K562 (cell line): ENCODE data around the gene ARHGEF1. TPM values are rescaled to one million over a fixed set of nuclear protein-coding genes. Genes with fewer than 3 reads are reported as not detected.
A peak's percentile ranks its signal among the peaks of the same experiment; 100 is the strongest.

ENCODE experiments used
- ATAC-seq: fragments of 200-7000 bp; cut with Tn5 transposase; 3 replicates; pipeline ENCODE4 v1.9.1; 2020; ENCODE audit warnings: moderate library complexity
- Bru-seq: library from RNA; stranded (reverse); fragments of 400-500 nt; gene quantifications from one replicate; lab custom pipeline; 2021; lab: Mats Ljungman, UMichigan
- BruChase-seq, 2 experiments: library from RNA; stranded (reverse); fragments of 400-500 nt; gene quantifications; one replicate each; lab custom pipeline; 2021; lab: Mats Ljungman, UMichigan
- BruUV-seq: library from RNA; stranded (reverse); fragments of 400-500 nt; replicated peaks from 2 replicates; lab custom pipeline; 2021; lab: Mats Ljungman, UMichigan
- CTCF ChIA-PET: fragments of 300-600 bp; formaldehyde crosslinking; extraction: SDS; loops from one replicate; lab custom pipeline; 2021; ENCODE audit warnings: low intra/inter-chr PET ratio; lab: Yijun Ruan, JAX
- POLR2A ChIA-PET: fragments of 300-600, 350-650 bp; sonication (Branson Sonifier 250); formaldehyde crosslinking; extraction: SDS; loops from one replicate; lab custom pipeline; 2021; ENCODE audit warnings: antibody characterized with exemption, inconsistent platforms; lab: Yijun Ruan, JAX
- DNase-seq, 4 experiments: peaks; one replicate each; pipeline versions ENCODE4 v3.0.0 to v3.0.0-alpha.2; 2011 to 2018; ENCODE audit warnings: low spot score in 3 of 4, mixed read lengths in 3 of 4; ENCODE audit errors: extremely low read depth in 1 of 4
- FAIRE-seq: peaks from 2 replicates; lab custom pipeline; 2011; peaks lifted over from hg19 to GRCh38; lab: Jason Lieb, UNC
- H2AFZ ChIP-seq: 2 replicates; pipeline ENCODE4 v1.6.0; 2011; ENCODE audit warnings: low read depth, low read length, control low read depth, inconsistent platforms
- H3K27ac ChIP-seq: fragments of 200-600 bp; 3 replicates; pipeline ENCODE4 v1.8.0; 2011; ENCODE audit warnings: low read depth, mild to moderate bottlenecking, control low read depth, inconsistent platforms, low read length, moderate library complexity, mixed read lengths; ENCODE audit errors: extremely low read depth
- H3K27me3 ChIP-seq, 2 experiments: fragments of 300-600 bp in 1 of 2; 2 replicates in 1 of 2; 3 replicates in 1 of 2; pipeline versions ENCODE4 v1.6.0 to v1.8.0; 2011; ENCODE audit warnings: inconsistent platforms in 2 of 2, low read length in 2 of 2, mild to moderate bottlenecking in 1 of 2, mixed read lengths in 1 of 2, moderate library complexity in 1 of 2; ENCODE audit not compliant: control insufficient read depth in 2 of 2, insufficient read depth in 2 of 2
- H3K36me3 ChIP-seq: fragments of 300-600 bp; 3 replicates; pipeline ENCODE4 v1.8.0; 2011; ENCODE audit warnings: mild to moderate bottlenecking, low read length, inconsistent platforms; ENCODE audit not compliant: control insufficient read depth, insufficient read depth
- H3K4me1 ChIP-seq, 2 experiments: fragments of 200-600 bp in 1 of 2; replicated peaks in 1 of 2; 2 replicates in 1 of 2; 3 replicates in 1 of 2; pipeline versions ENCODE4 v1.5.1 to v1.8.0; 2011; ENCODE audit warnings: inconsistent platforms in 2 of 2, low read length in 2 of 2, mild to moderate bottlenecking in 1 of 2, mixed read lengths in 1 of 2, moderate library complexity in 1 of 2; ENCODE audit not compliant: control insufficient read depth in 2 of 2, insufficient read depth in 2 of 2
- H3K4me2 ChIP-seq: 2 replicates; pipeline ENCODE4 v1.6.1; 2011; ENCODE audit warnings: low read length, control low read depth, inconsistent platforms, mixed read lengths; ENCODE audit not compliant: insufficient read depth
- H3K4me3 ChIP-seq: fragments of 200-600 bp; sonication (generic), shearing (Covaris generic); 2 replicates; pipeline ENCODE4 v1.5.1; 2016; ENCODE audit warnings: control low read depth, inconsistent platforms
- H3K79me2 ChIP-seq: fragments of 200-600 bp; 3 replicates; pipeline ENCODE4 v1.8.0; 2011; ENCODE audit warnings: low read length, inconsistent platforms; ENCODE audit not compliant: control insufficient read depth, insufficient read depth
- H3K9ac ChIP-seq, 2 experiments: 2 replicates each; pipeline versions ENCODE4 v1.6.0 to v1.6.1; 2011; ENCODE audit warnings: low read depth in 2 of 2, low read length in 2 of 2, control low read depth in 1 of 2, inconsistent platforms in 1 of 2, mild to moderate bottlenecking in 1 of 2, mixed read lengths in 1 of 2; ENCODE audit not compliant: insufficient read depth in 1 of 2
- H3K9me1 ChIP-seq: one replicate; pipeline ENCODE4 v1.6.0; 2011; ENCODE audit warnings: inconsistent platforms, mild to moderate bottlenecking, low read length, moderate library complexity; ENCODE audit not compliant: control insufficient read depth, insufficient read depth
- H3K9me3 ChIP-seq: replicated peaks from 2 replicates; pipeline ENCODE4 v1.5.1; 2011; ENCODE audit warnings: low read depth, low read length, inconsistent platforms; ENCODE audit not compliant: control insufficient read depth, insufficient read depth
- H4K20me1 ChIP-seq: replicated peaks from 2 replicates; pipeline ENCODE4 v1.6.1; 2011; ENCODE audit warnings: low read length, inconsistent platforms, mixed read lengths; ENCODE audit not compliant: control insufficient read depth, insufficient read depth
- ARID2 ChIP-seq: fragments of 450-650 bp; IDR thresholded peaks from 2 replicates; pipeline ENCODE4 v1.6.1; 2017; ENCODE audit warnings: antibody characterized with exemption, mild to moderate bottlenecking
- BACH1 ChIP-seq: fragments of 200-800 bp; sonication (Bioruptor generic); IDR thresholded peaks from 2 replicates; pipeline ENCODE4 v1.6.1; 2016; ENCODE audit warnings: missing genetic modification characterization, missing compliant biosample characterization
- MIER1 ChIP-seq: fragments of 450-650 bp; IDR thresholded peaks from 2 replicates; pipeline ENCODE4 v1.6.1; 2016; ENCODE audit warnings: antibody characterized with exemption, mild to moderate bottlenecking, low read depth
- NCOA4 ChIP-seq: fragments of 450-650 bp; IDR thresholded peaks from 2 replicates; pipeline ENCODE4 v1.6.1; 2018; ENCODE audit warnings: mild to moderate bottlenecking; ENCODE audit not compliant: partially characterized antibody
- TCF3 ChIP-seq: sonication (generic); formaldehyde crosslinking; IDR thresholded peaks from 2 replicates; pipeline ENCODE4 v1.4.0; 2020; ENCODE audit warnings: mild to moderate bottlenecking, missing genetic modification reagents
- WGBS: fragments of 100-300 bp; shearing (Covaris generic); methylation state at CpG from one replicate; pipeline ENCODE4 v1.1.6; 2016; ENCODE audit warnings: low coverage, mixed read lengths; ENCODE audit not compliant: insufficient coverage; ENCODE audit errors: missing lambda C conversion rate; 5-methylcytosine and 5-hydroxymethylcytosine counted together
- in situ Hi-C: fragments of 300-500 bp; cut with MboI; formaldehyde crosslinking; loops from 4 replicates; pipeline ENCODE4 v1.15.0; 2018; ENCODE audit warnings: inconsistent platforms, mixed read lengths
- intact Hi-C: fragments of 100-400 bp; cut with micrococcal nuclease; formaldehyde crosslinking; loops from 2 replicates; pipeline ENCODE4 v1.14.2; 2022
- long read RNA-seq, 3 experiments: library from polyadenylated mRNA in 2 of 3; library from RNA in 1 of 3; unstranded in 2 of 3; stranded (forward) in 1 of 3; transcript quantifications; one replicate each; pipeline ENCODE4 v2.0.0, GENCODE V29; 2019 to 2022
- polyA minus RNA-seq, 3 experiments: library from RNA; depleted of rRNA, polyadenylated mRNA; stranded (reverse); fragments of >200 nt; gene quantifications; 2 replicates each; pipeline ENCODE4 v1.2.3, GENCODE V29; 2011
- polyA plus RNA-seq, 8 experiments: library from polyadenylated mRNA; depleted of rRNA in 4 of 8; stranded (reverse) in 5 of 8; unstranded in 3 of 8; fragments of >200 nt; fragmentation: Nextera tagmentation in 2 of 8; fragmentation: Illumina TruSeq in 1 of 8; extraction: Ambion mirVana in 2 of 8; extraction: Trizol in 1 of 8; gene quantifications; 2 replicates each; pipeline versions ENCODE4 v1.2.1 to v1.2.3, GENCODE V29; 2011 to 2014; ENCODE audit warnings: inconsistent platforms in 1 of 8, missing spikeins in 1 of 8
- total RNA-seq, 7 experiments: library from RNA; depleted of rRNA in 6 of 7; stranded (reverse); fragments of >200 nt in 6 of 7; fragmentation: Illumina TruSeq in 2 of 7; extraction: Trizol in 2 of 7; gene quantifications; 2 replicates each; pipeline versions ENCODE4 v1.2.1 to v1.2.3, GENCODE V29; 2011 to 2021; ENCODE audit warnings: low replicate concordance in 1 of 7
- TF ChIP-seq, protein P1 (sequence below), 2 experiments: fragments of 200-800 bp in 1 of 2; sonication (Bioruptor generic) in 1 of 2; sonication (generic) in 1 of 2; formaldehyde crosslinking in 1 of 2; IDR thresholded peaks in 1 of 2; conservative IDR thresholded peaks in 1 of 2; 2 replicates each; pipeline versions ENCODE4 v1.5.0 to v1.6.1; 2016 to 2020; ENCODE audit warnings: missing compliant biosample characterization in 1 of 2, missing genetic modification characterization in 1 of 2, missing genetic modification reagents in 1 of 2
- TF ChIP-seq, protein P2 (sequence below): fragments of 450-650 bp; IDR thresholded peaks from 2 replicates; pipeline ENCODE4 v1.6.1; 2016; ENCODE audit warnings: missing biosample characterization, missing genetic modification characterization

The ARHGEF1 gene, protein sequence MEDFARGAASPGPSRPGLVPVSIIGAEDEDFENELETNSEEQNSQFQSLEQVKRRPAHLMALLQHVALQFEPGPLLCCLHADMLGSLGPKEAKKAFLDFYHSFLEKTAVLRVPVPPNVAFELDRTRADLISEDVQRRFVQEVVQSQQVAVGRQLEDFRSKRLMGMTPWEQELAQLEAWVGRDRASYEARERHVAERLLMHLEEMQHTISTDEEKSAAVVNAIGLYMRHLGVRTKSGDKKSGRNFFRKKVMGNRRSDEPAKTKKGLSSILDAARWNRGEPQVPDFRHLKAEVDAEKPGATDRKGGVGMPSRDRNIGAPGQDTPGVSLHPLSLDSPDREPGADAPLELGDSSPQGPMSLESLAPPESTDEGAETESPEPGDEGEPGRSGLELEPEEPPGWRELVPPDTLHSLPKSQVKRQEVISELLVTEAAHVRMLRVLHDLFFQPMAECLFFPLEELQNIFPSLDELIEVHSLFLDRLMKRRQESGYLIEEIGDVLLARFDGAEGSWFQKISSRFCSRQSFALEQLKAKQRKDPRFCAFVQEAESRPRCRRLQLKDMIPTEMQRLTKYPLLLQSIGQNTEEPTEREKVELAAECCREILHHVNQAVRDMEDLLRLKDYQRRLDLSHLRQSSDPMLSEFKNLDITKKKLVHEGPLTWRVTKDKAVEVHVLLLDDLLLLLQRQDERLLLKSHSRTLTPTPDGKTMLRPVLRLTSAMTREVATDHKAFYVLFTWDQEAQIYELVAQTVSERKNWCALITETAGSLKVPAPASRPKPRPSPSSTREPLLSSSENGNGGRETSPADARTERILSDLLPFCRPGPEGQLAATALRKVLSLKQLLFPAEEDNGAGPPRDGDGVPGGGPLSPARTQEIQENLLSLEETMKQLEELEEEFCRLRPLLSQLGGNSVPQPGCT
- total RNA-seq (2011; cell fraction: chromatin; rRNA removed; ENCODE audit: low replicate concordance), result 190 and 355 TPM in 2 replicates
- total RNA-seq (2011; cell fraction: nucleolus; rRNA removed), result 134 and 150 TPM in 2 replicates
- 174 and 273 TPM in 2 replicates for total RNA-seq (2011; cell fraction: nucleoplasm; rRNA removed)
- total RNA-seq (2014; rRNA removed), result 56.7 and 79.1 TPM in 2 replicates
- total RNA-seq (2014; rRNA removed; fragmentation: Illumina TruSeq; extraction: Trizol), result 8.3 and 11.2 TPM in 2 replicates
- 27.1 and 27.5 TPM in 2 replicates for total RNA-seq (2015; rRNA removed; fragmentation: Illumina TruSeq; extraction: Trizol)
- total RNA-seq (2021), result 126 and 149 TPM in 2 replicates
- polyA plus RNA-seq (2011; rRNA removed), result 29.8 and 50.5 TPM in 2 replicates
- 56.0 and 95.1 TPM in 2 replicates for polyA plus RNA-seq (2011; cell fraction: cytosol; rRNA removed)
- polyA plus RNA-seq (2011; cell fraction: nucleus; rRNA removed), result 165 and 197 TPM in 2 replicates
- 74.3 and 126 TPM in 2 replicates for polyA plus RNA-seq (2012)
- 39.8 and 71.1 TPM in 2 replicates for polyA plus RNA-seq (2014; fragmentation: Illumina TruSeq; extraction: Trizol)
- 1 to 10 TPM; 1.9 to 4.4 TPM for polyA plus RNA-seq (2014; fragmentation: Nextera tagmentation; extraction: Ambion mirVana)
- 86.0 and 112 TPM in 2 replicates for polyA plus RNA-seq (2014; rRNA removed)
- polyA minus RNA-seq (2011; rRNA and poly(A)+ RNA removed), result 15.0 and 21.2 TPM in 2 replicates
- 48.5 and 52.9 TPM in 2 replicates for polyA minus RNA-seq (2011; cell fraction: cytosol; rRNA and poly(A)+ RNA removed)
- polyA minus RNA-seq (2011; cell fraction: nucleus; rRNA and poly(A)+ RNA removed), result 38.0 and 42.7 TPM in 2 replicates
- percentile 72 among the genes with signal in this experiment for Bru-seq, nascent RNA
- percentile 61 among the genes with signal in this experiment for BruChase-seq, experiment 1, labeled RNA remaining after a 2-hour chase
- BruChase-seq, experiment 2, labeled RNA remaining after a 6-hour chase, result percentile 68 among the genes with signal in this experiment
- long read RNA-seq, experiment 1, transcript ARHGEF1-201 (29 exons, 3,171 nt), result minor isoform, 19 of 244 reads
- long read RNA-seq, experiment 1, transcript ARHGEF1-203 (29 exons, 3,243 nt), result major isoform, 61 of 244 reads
- long read RNA-seq, experiment 1, partial matches to known transcripts, result 123 of 244 reads
- long read RNA-seq, experiment 1, other reads (novel, unspliced or antisense), result 40 of 244 reads
- long read RNA-seq, experiment 2, transcript ARHGEF1-203 (29 exons, 3,243 nt), result major isoform, 22 of 80 reads
- long read RNA-seq, experiment 2, partial matches to known transcripts, result 37 of 80 reads
- long read RNA-seq, experiment 2, other reads (novel, unspliced or antisense), result 16 of 80 reads
- long read RNA-seq, experiment 3, transcript ARHGEF1-203 (29 exons, 3,243 nt), result major isoform, 9 of 21 reads
- long read RNA-seq, experiment 3, partial matches to known transcripts, result 6 of 21 reads
- long read RNA-seq, experiment 3, other reads (novel, unspliced or antisense), result 5 of 21 reads

DNA sequence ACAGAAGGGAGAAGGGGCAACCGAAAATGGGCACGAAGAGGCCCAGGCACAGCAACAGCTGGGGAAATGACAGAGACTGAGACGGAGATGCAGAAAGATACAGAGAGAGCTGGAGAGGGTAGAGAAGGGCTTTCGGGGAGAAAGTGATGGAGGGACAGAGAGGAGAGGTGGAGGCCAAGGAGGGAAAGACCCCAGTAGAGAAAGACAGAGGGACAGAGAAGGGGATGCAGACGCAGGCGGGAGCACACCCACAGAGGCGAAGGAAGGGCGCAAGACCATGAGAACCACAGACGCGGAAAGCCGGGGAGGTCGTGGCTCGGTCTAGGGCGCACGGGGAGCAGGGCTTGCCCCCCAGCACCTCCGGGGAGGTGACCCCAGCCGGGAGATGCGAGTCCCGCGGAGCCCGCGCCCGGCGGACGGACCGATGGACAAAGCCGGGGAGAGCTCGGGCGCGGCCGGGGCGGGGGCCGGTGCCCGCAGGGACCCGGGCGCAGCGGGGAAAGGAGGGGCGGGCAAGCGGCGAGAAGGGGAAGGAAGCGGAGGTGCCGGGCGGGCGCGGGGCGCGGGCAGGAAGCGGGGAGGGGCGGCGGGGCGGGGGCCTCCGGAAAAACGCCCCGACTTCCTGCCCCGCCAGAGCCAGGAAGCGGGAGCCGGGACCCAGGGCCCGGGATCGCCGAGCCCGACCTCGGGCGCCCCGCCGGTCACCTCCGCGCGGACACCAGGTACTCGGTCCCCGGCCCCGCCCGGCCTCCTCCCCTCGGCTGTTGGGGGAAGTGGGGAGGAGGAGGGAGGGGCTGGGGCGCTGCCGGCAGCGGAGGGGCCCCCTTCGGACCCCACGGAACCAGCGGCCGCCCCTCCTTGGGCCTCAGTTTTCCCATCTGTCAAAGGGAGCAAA lies at the start of gene ARHGEF1:
Gene ARHGEF1 (plus strand): TSS at position 617 of the 895 bp plus-strand sequence. CDS start 4,899 bp downstream, outside the sequence.
- peak; percentile 62 to 93 (median 84) for DNase-seq
- Histone ChIP-seq H3K9me3 (no peaks in the 10 kb centered on the region), H3K4me1 (peaks cover 31 to 71% of the 10 kb centered on the region in 2 experiments; a peak in 4 of 5 replicates), H3K36me3 (peaks cover 14% of the 10 kb centered on the region; the same call in 1 of the 3 replicates), H3K27me3 (no peaks in the 10 kb centered on the region), H3K4me2 (peak within 1 kb of the TSS; percentile 89), H4K20me1 (0 out of 2 replicates have a peak, but pooled peaks cover 3% of the 10 kb centered on the region), H3K9me1 (no peaks in the 10 kb centered on the region), H3K9ac (peak within 1 kb of the TSS; percentile 76 to 95), H3K27ac (peak within 1 kb of the TSS; percentile 78), H2AFZ (peak within 1 kb of the TSS; percentile 81), H3K79me2 (peaks cover 40% of the 10 kb centered on the region), H3K4me3 (peak within 1 kb of the TSS; percentile 70)
- ATAC-seq, result peak; percentile 45
- no peak for FAIRE-seq
- in situ Hi-C loops (no loop called here), intact Hi-C loops (no loop called here)
- BruUV-seq, result no TSS peak
- 16% methylated on average over 23 of the region's 80 CpGs for WGBS
- ChIA-PET CTCF (interaction anchor here (0.7 kb wide), 1 partner anchor 1418 kb away, joined by 4 read pairs; no protein-coding TSS in a partner anchor), POLR2A (interaction anchor here (0.6 to 1.1 kb wide), 4 partner anchors 10 to 162 kb away, joined by 3 to 4 read pairs (median 3); no protein-coding TSS in a partner anchor)
- TF ChIP-seq, protein P1, sequence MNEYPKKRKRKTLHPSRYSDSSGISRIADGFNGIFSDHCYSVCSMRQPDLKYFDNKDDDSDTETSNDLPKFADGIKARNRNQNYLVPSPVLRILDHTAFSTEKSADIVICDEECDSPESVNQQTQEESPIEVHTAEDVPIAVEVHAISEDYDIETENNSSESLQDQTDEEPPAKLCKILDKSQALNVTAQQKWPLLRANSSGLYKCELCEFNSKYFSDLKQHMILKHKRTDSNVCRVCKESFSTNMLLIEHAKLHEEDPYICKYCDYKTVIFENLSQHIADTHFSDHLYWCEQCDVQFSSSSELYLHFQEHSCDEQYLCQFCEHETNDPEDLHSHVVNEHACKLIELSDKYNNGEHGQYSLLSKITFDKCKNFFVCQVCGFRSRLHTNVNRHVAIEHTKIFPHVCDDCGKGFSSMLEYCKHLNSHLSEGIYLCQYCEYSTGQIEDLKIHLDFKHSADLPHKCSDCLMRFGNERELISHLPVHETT (CRISPR knock-in tag; conservative IDR thresholded peaks at IDR 0.05 in 1 of 2, IDR thresholded peaks at IDR 0.05 in 1 of 2), result peak in 1 of 2 experiments; percentile 76; a peak in 1 of 4 replicates
- no peak for TF ChIP-seq ARID2
- TF ChIP-seq, protein P2, sequence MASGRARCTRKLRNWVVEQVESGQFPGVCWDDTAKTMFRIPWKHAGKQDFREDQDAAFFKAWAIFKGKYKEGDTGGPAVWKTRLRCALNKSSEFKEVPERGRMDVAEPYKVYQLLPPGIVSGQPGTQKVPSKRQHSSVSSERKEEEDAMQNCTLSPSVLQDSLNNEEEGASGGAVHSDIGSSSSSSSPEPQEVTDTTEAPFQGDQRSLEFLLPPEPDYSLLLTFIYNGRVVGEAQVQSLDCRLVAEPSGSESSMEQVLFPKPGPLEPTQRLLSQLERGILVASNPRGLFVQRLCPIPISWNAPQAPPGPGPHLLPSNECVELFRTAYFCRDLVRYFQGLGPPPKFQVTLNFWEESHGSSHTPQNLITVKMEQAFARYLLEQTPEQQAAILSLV (tag), result no peak
- no peak for TF ChIP-seq TCF3 (CRISPR knock-in tag)
- TF ChIP-seq BACH1 (tag), result no peak
- 0 out of 2 replicates have a peak, but pooled peaks have one; percentile 36 for TF ChIP-seq MIER1
- no peak for TF ChIP-seq NCOA4
